NOMO-1 treated with dmso at 0.1 percent for 144 hours (cell line): Measurements from ENCODE around the gene STEAP1B.

Source experiments
- DNase-seq: peaks from one replicate; lab custom pipeline; 2025; ENCODE audit not compliant: unreplicated experiment; lab: John Stamatoyannopoulos, UW

Gene STEAP1B

GRCh38 chr7:22377703-22378102, 122.3 kb downstream of the STEAP1B start:
- DNase-seq, result no peak

GRCh38 chr7:22375359-22376048, 124.5 kb downstream of the STEAP1B start:
- DNase-seq, result no peak

- no peak for DNase-seq
Measured at GRCh38 chr7:22373911-22374310, 126.1 kb downstream of the STEAP1B start.

- DNase-seq, result no peak
Measured at GRCh38 chr7:22373388-22373787, 126.6 kb downstream of the STEAP1B start.

- DNase-seq, result no peak
Measured at GRCh38 chr7:22372863-22373262, 127.1 kb downstream of the STEAP1B start.

- no peak for DNase-seq
Measured at GRCh38 chr7:22371878-22372277, 128.1 kb downstream of the STEAP1B start.
